Right lobe of liver (tissue), 4 donors: ENCODE data around the gene EED.

Experiments used
- CTCF ChIP-seq, 4 donors: fragments of 200-600 bp in 3 of 4; fragments of 450-650 bp in 1 of 4; IDR thresholded peaks; one replicate each; pipeline versions ENCODE4 v1.5.1 to v1.8.0; 2016 to 2022; ENCODE audit warnings: antibody characterized with exemption in 4 of 4, mild to moderate bottlenecking in 2 of 4
- POLR2A ChIP-seq: fragments of 450-650 bp; IDR thresholded peaks from one replicate; pipeline ENCODE4 v1.6.1; 2017; ENCODE audit warnings: antibody characterized with exemption, mild to moderate bottlenecking
- donor health status: DM: no; HTN: no; CAD: no.
- donor health status: DM: no; HTN: no; CAD: no.
- donor health status: DM: no; HTN: yes; CAD: no.

DNA sequence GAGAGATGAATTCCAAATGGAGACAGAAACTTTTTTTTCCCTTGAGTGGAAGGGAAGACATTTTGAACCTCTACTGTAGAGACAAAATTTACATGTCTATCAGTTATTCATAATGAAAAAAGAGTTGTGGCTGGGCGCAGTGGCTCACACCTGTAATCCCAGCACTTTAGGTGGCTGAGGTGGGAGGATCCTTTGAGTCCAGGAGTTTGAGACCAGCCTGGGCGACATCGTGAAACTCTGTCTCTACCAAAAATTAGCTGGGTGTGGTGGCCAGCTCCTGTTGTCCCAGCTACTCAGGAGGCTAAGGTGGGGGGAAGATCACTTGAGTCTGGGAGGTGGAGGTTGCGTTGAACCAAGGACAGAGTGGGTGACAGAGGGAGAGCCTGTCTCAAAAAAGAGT lies 4.1 kb downstream of the EED start:
- no peak for TF ChIP-seq CTCF (IDR thresholded peaks at IDR 0.05)
- no peak for TF ChIP-seq POLR2A
